BJ (cell line): ENCODE measurements around the gene MFAP1. TPM values are rescaled to one million over a fixed set of nuclear protein-coding genes. Genes with fewer than 3 reads are reported as not detected.
A peak's percentile ranks its signal among the peaks of the same experiment; 100 is the strongest.
"Not testable (repeated sequence)": the region's sequence is repeated elsewhere in the genome, so short reads cannot be mapped to it uniquely, and the experiment has no call there.

Source experiments
- CTCF ChIA-PET: fragments of 350-600 bp; formaldehyde crosslinking; extraction: SDS; loops from one replicate; lab custom pipeline; 2021; ENCODE audit warnings: antibody characterized with exemption, inconsistent platforms; lab: Yijun Ruan, JAX
- POLR2A ChIA-PET: fragments of 300-600 bp; sonication (Branson Sonifier 250); formaldehyde crosslinking; extraction: SDS; loops from one replicate; lab custom pipeline; 2021; ENCODE audit warnings: antibody characterized with exemption; lab: Charles Lee
- DNase-seq: peaks from one replicate; pipeline ENCODE4 v3.0.0-alpha.2; 2011; ENCODE audit warnings: low read depth
- H3K27me3 ChIP-seq: 2 replicates; pipeline ENCODE4 v1.6.0; 2011; ENCODE audit warnings: low read length; ENCODE audit not compliant: control insufficient read depth, insufficient read depth
- H3K36me3 ChIP-seq: 2 replicates; pipeline ENCODE4 v1.5.1; 2011; ENCODE audit warnings: low read length; ENCODE audit not compliant: control insufficient read depth, insufficient read depth
- H3K4me3 ChIP-seq: 2 replicates; pipeline ENCODE4 v1.5.1; 2011; ENCODE audit warnings: low read depth, mild to moderate bottlenecking, control low read depth, low read length
- polyA plus RNA-seq: library from polyadenylated mRNA; depleted of rRNA; stranded (reverse); fragments of >200 nt; gene quantifications from 2 replicates; pipeline ENCODE4 v1.2.3, GENCODE V29; 2011
- TF ChIP-seq, protein P1 (sequence below): IDR thresholded peaks from 2 replicates; pipeline ENCODE4 v1.5.1; 2011; ENCODE audit warnings: low read depth, mild to moderate bottlenecking, control low read depth, inconsistent platforms, low read length, moderate library complexity; ENCODE audit not compliant: insufficient read depth

MFAP1 gene
- polyA plus RNA-seq, 1 experiment, result 13.1 TPM

DNA sequence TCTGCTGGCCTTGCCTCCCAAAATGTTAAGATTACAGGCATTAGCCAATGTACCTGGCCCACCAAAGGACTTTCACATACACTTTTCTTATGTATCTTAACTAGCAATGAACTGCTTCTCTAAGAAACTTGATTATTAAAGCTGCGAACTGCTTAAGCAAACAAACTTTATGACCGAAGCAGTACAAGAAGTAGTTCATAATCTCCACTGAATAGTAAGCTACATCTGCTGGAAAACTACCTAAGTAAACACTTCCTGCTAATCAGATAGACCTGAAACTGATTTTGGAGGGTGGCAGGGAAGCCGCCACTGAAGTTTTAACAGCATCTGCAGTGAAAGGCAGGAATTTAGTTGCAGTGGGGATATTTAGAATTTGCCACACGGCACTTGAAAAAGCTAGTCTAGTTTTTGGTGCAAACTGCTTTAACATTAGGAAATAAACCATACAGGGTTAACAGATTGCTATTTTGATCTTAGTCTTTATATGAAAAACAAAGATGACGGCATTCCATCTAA is 16.0 kb downstream of the MFAP1 start:
- TF ChIP-seq, protein P1, sequence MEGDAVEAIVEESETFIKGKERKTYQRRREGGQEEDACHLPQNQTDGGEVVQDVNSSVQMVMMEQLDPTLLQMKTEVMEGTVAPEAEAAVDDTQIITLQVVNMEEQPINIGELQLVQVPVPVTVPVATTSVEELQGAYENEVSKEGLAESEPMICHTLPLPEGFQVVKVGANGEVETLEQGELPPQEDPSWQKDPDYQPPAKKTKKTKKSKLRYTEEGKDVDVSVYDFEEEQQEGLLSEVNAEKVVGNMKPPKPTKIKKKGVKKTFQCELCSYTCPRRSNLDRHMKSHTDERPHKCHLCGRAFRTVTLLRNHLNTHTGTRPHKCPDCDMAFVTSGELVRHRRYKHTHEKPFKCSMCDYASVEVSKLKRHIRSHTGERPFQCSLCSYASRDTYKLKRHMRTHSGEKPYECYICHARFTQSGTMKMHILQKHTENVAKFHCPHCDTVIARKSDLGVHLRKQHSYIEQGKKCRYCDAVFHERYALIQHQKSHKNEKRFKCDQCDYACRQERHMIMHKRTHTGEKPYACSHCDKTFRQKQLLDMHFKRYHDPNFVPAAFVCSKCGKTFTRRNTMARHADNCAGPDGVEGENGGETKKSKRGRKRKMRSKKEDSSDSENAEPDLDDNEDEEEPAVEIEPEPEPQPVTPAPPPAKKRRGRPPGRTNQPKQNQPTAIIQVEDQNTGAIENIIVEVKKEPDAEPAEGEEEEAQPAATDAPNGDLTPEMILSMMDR, result no peak
- no peak overlapping the region for H3K4me3 ChIP-seq
- POLR2A ChIA-PET, result no interaction called here
- H3K36me3 ChIP-seq, result peaks cover 27% of the 10 kb centered on the region
- CTCF ChIA-PET, result no interaction called here
- H3K27me3 ChIP-seq, result no peaks in the 10 kb centered on the region
- DNase-seq, result no peak

DNA sequence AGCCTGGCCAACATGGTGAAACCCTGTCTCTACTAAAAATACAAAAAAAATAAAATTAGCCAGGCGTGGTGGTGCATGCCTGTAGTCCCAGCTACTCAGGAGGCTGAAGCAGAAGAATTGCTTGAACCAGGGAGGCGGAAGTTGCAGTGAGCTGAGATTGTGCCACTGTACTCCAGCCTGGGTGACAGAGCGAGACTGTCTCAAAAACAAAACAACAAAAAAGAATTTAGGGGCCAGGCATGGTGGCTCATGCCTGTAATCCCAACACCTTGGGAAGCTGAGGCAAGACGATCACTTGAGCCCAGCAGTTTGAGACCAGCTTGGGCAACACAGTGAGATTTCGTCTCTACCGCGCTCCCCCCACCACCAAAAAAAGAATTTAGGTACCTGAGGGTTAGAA is 21.8 kb downstream of the MFAP1 start:
- H3K36me3 ChIP-seq, POLR2A ChIA-PET, H3K4me3 ChIP-seq: not testable (repeated sequence)

DNA sequence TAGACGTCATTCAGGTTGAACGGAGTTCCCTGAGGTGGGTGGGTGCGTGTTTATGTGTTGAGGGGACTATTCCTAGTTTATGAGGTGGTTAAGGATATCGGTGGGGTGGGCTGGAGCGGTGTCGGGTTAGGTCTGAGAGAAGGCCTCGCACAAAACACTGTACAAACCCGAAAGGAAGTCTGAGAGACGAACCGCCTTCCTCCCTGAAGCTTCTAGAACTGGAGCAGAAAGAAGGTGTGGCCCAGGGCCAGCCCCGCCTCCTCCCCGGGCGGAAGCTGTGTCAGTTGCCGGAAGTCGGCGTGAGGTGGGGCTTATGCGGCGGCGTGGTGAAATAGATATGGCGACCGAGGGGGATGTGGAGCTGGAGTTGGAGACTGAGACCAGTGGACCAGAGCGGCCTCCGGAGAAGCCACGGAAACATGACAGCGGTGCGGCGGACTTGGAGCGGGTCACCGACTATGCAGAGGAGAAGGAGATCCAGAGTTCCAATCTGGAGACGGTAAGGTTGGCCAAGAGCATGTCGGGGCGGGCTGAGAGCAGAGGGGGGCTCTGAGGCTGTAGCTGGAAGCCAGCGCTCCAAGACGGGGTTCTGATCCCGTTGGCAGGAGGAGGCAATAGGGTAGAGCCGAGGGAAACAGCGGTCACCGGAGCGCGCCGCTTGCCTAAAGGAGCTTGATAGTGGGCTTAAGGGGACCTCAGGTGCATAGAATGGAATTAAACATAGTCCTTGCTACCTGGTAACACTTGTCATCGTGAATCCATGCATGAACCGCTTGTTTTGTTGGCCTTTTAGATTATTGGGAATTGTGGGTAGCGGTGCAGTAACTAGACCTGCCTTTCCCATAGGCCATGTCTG is 24.0 kb downstream of the MFAP1 start, which contains the start of gene HYPK:
Gene HYPK (plus strand): TSS at position 314 of the 856 bp plus-strand sequence. CDS start 24 bp downstream, at position 338.
- Histone ChIP-seq H3K27me3 (no peaks in the 10 kb centered on the region), H3K4me3 (peak within 1 kb of the TSS; percentile 81), H3K36me3 (peaks cover 15% of the 10 kb centered on the region)
- DNase-seq, result peak; percentile 47
- POLR2A ChIA-PET, result interaction anchor here (0.9 kb wide), 1 partner anchor 24 kb away, joined by 3 read pairs; the partner anchor contains the start of gene MFAP1
- CTCF ChIA-PET, result interaction anchor here (1.0 to 1.5 kb wide), 5 partner anchors 9 to 29 kb away, joined by 3 to 5 read pairs (median 3); partner anchors contain the start of gene ELL3
- TF ChIP-seq, protein P1, result no peak

More for the DNA sequence above, 21.8 kb downstream of the MFAP1 start:
- CTCF ChIA-PET, result interaction anchor here (0.9 to 1.1 kb wide), 2 partner anchors 12 to 22 kb away, joined by 3 to 4 read pairs; partner anchors contain the start of gene MFAP1
- not testable (repeated sequence) for DNase-seq, H3K27me3 ChIP-seq

DNA sequence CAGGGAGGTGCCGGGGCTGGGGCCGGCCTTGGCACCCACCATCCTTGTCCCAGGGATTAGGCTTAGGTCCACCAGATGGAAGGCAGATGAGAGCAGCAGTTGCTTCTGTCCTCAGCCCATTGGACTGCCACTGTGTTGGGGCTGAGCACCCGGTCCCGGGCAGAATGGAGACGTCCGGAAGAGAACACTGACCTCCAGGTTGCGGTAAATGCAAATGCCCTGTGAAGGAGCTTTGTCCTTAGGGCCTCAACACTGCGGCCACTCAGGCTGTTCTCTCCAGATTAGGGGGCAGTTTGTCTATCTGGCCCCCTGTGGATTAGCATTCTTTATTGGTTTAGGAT is 24.6 kb downstream of the MFAP1 start, which contains the start of gene SERINC4:
Gene SERINC4 (minus strand): TSS at position 276 of the 341 bp plus-strand sequence. CDS start 234 bp downstream, at position 42.
- Histone ChIP-seq H3K36me3 (peaks cover 16% of the 10 kb centered on the region), H3K4me3 (peak within 1 kb of the TSS; percentile 81), H3K27me3 (no peaks in the 10 kb centered on the region)
- no peak for DNase-seq
- ChIA-PET POLR2A (no interaction called here), CTCF (interaction anchor here (1.0 to 1.5 kb wide), 3 partner anchors 8 to 29 kb away, joined by 3 to 5 read pairs (median 4); partner anchors contain the start of gene ELL3)
- TF ChIP-seq, protein P1, result no peak

DNA sequence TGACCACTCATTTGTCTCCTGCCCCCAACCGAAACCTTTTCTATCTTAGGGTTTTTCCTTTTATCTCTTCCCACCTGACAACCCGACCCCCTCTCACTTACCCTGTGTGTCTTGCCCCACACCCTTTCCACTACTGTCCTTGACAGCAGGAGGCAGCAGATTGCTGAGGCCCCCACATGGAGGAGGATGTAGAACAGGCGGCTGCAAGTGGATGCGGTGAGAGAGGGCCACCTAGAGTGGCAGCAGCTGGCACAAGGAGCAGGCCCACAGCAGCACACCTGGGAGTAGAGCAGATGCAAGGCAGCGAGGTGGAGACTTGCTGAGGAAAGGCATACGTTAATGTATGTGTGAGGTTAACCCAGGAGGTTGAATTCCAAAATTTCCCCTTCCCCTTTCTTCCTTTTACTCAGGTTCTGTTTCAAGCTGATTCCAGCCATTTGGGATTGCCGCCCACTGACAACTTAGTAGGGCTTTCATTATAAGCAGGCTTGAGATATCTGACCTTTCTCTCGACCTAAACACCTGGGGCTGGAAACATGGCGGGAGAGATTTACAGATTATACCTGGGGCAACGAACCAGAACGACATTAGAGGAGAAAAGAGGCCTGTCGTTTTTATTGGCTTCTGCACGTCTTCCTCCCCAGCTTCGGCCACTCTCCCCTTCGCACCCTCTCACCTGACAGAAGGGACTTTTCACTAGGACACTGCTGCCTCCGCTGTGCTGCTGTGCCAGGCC is 25.1 kb downstream of the MFAP1 start:
- Histone ChIP-seq H3K27me3 (no peaks in the 10 kb centered on the region), H3K4me3 (no peak overlapping the region), H3K36me3 (peaks cover 19% of the 10 kb centered on the region)
- DNase-seq, result no peak
- CTCF ChIA-PET, result interaction anchor here (1.2 to 1.5 kb wide), 2 partner anchors 8 to 23 kb away, joined by 3 to 4 read pairs; partner anchors contain the start of gene ELL3
- TF ChIP-seq, protein P1, result no peak
- POLR2A ChIA-PET, result no interaction called here
